HepG2 (cell line): Measurements from ENCODE around the gene TELO2.

Experiments
- ATF7 ChIP-seq, 2 experiments: fragments of 450-650 bp in 1 of 2; sonication (generic) in 1 of 2; formaldehyde crosslinking in 1 of 2; IDR thresholded peaks; 2 replicates each; pipeline versions ENCODE4 v1.4.0 to v1.6.1; 2016 to 2020; ENCODE audit warnings: antibody characterized with exemption in 1 of 2, mild to moderate bottlenecking in 1 of 2, missing genetic modification reagents in 1 of 2
- ATM ChIP-seq: fragments of 450-650 bp; IDR thresholded peaks from 2 replicates; pipeline ENCODE4 v1.7.1; 2017; ENCODE audit warnings: mild to moderate bottlenecking, borderline replicate concordance
- CTCF ChIP-seq: sonication (generic); formaldehyde crosslinking; IDR thresholded peaks from 2 replicates; pipeline ENCODE4 v1.5.0; 2020; ENCODE audit warnings: mild to moderate bottlenecking, missing genetic modification reagents, moderate library complexity
- SIN3B ChIP-seq: fragments of 150-350 bp; IDR thresholded peaks from 2 replicates; pipeline ENCODE4 v1.6.1; 2014; ENCODE audit warnings: low read length
- ZNF580 ChIP-seq: IDR thresholded peaks from 2 replicates; pipeline ENCODE4 v1.6.1; 2016; ENCODE audit warnings: low read depth, borderline replicate concordance
- ZNF670 ChIP-seq: sonication (generic); formaldehyde crosslinking; IDR thresholded peaks from 2 replicates; pipeline ENCODE4 v1.8.0; 2022; ENCODE audit warnings: mild to moderate bottlenecking, missing genetic modification reagents, borderline replicate concordance
- ZNF713 ChIP-seq: sonication (generic); formaldehyde crosslinking; IDR thresholded peaks from 2 replicates; pipeline ENCODE4 v1.4.0; 2020; ENCODE audit warnings: mild to moderate bottlenecking, missing genetic modification reagents
- ZSCAN9 ChIP-seq: IDR thresholded peaks from 2 replicates; pipeline ENCODE4 v1.6.1; 2016; ENCODE audit warnings: borderline replicate concordance

GRCh38 chr16:1506494-1507213 is 13.5 kb downstream of the TELO2 start:
- no peak for TF ChIP-seq ATF7 (IDR thresholded peaks at IDR 0.05)
- no peak for TF ChIP-seq ATF7 (CRISPR knock-in tag; IDR thresholded peaks at IDR 0.05)
- no peak for TF ChIP-seq CTCF
- no peak for TF ChIP-seq ZNF713 (CRISPR knock-in tag)
- no peak for TF ChIP-seq SIN3B
- TF ChIP-seq ZNF670 (CRISPR knock-in tag) = no peak
- TF ChIP-seq ATM = no peak
- no peak for TF ChIP-seq ZSCAN9 (CRISPR knock-in tag)
- no peak for TF ChIP-seq ZNF580
